ENCODE measurements around the gene TDO2. TPM values are rescaled to one million over a fixed set of nuclear protein-coding genes. Genes with fewer than 3 reads are reported as not detected.

TDO2 gene
- polyA plus RNA-seq, 1 donor (not counting 4 experiments of a cell fraction or from before 2014, with no cell fraction given): not detected

- Histone ChIP-seq H3K79me2 (ENCODE audit: control insufficient read depth, insufficient read depth, low read length) (no peaks in the 10 kb centered on the region), H3K4me3 (ENCODE audit: control insufficient read depth in 2 of 3, extremely low read depth in 1 of 3, insufficient read depth in 2 of 3, low read depth in 1 of 3, low read length in 3 of 3) (no peak overlapping the region), H3K4me2 (ENCODE audit: control insufficient read depth, extremely low read depth, insufficient read depth, low read depth, low read length) (no peak overlapping the region), H4K20me1 (ENCODE audit: control insufficient read depth, extremely low read depth, insufficient read depth, low read length) (no peaks in the 10 kb centered on the region), H3K9ac (ENCODE audit: control insufficient read depth, extremely low read depth, insufficient read depth, low read length) (no peak overlapping the region), H3K27me3 (ENCODE audit: control insufficient read depth, extremely low read depth, insufficient read depth, low read length) (no peaks in the 10 kb centered on the region), H3K36me3 (ENCODE audit: control insufficient read depth in 2 of 2, extremely low read depth in 1 of 2, insufficient read depth in 2 of 2, low read length in 2 of 2) (no peaks in the 10 kb centered on the region), H3K27ac (ENCODE audit: control insufficient read depth, insufficient read depth, low read length) (no peak overlapping the region), H3K4me1 (ENCODE audit: control insufficient read depth, extremely low read depth, insufficient read depth, low read length) (peaks cover 9% of the 10 kb centered on the region), H2AFZ (ENCODE audit: control insufficient read depth, low read length) (no peak overlapping the region), H3K9me3 (ENCODE audit: control insufficient read depth, low read depth, low read length) (no peaks in the 10 kb centered on the region), H3K9me1 (ENCODE audit: control insufficient read depth, extremely low read depth, insufficient read depth, low read length) (no peaks in the 10 kb centered on the region)
- no peak for TF ChIP-seq EZH2 (IDR thresholded peaks at IDR 0.05; ENCODE audit: low read length)
- TF ChIP-seq CTCF (optimal IDR thresholded peaks at IDR 0.05 in 1 of 3, IDR thresholded peaks at IDR 0.05 in 1 of 3, conservative IDR thresholded peaks at IDR 0.05 in 1 of 3; ENCODE audit: extremely low read depth in 1 of 3, insufficient read depth in 2 of 3, low read length in 3 of 3): no peak
- DNase-seq (ENCODE audit: low read depth, low spot score) (no peak), FAIRE-seq (no peak)
- dilution Hi-C loops (cut with MboI; ENCODE audit: extremely low pct_ligation_motif_present, low sequenced_read_pairs): no loop called here
Measured at GRCh38 chr4:155961575-155961974, 58.1 kb downstream of the TDO2 start.

- H3K9me1 ChIP-seq (ENCODE audit: control insufficient read depth, extremely low read depth, insufficient read depth, low read length): no peaks in the 10 kb centered on the region
- no peaks in the 10 kb centered on the region for H3K79me2 ChIP-seq (ENCODE audit: control insufficient read depth, insufficient read depth, low read length)
- no peak overlapping the region for H2AFZ ChIP-seq (ENCODE audit: control insufficient read depth, low read length)
- H3K4me2 ChIP-seq (ENCODE audit: control insufficient read depth, extremely low read depth, insufficient read depth, low read depth, low read length): no peak overlapping the region
- H3K27me3 ChIP-seq (ENCODE audit: control insufficient read depth, extremely low read depth, insufficient read depth, low read length): no peaks in the 10 kb centered on the region
- no peaks in the 10 kb centered on the region for H3K9me3 ChIP-seq (ENCODE audit: control insufficient read depth, low read depth, low read length)
- no peak for TF ChIP-seq CTCF (optimal IDR thresholded peaks at IDR 0.05 in 1 of 3, IDR thresholded peaks at IDR 0.05 in 1 of 3, conservative IDR thresholded peaks at IDR 0.05 in 1 of 3; ENCODE audit: extremely low read depth in 1 of 3, insufficient read depth in 2 of 3, low read length in 3 of 3)
- no peak for TF ChIP-seq EZH2 (IDR thresholded peaks at IDR 0.05; ENCODE audit: low read length)
- H4K20me1 ChIP-seq (ENCODE audit: control insufficient read depth, extremely low read depth, insufficient read depth, low read length): no peaks in the 10 kb centered on the region
- no peak overlapping the region for H3K9ac ChIP-seq (ENCODE audit: control insufficient read depth, extremely low read depth, insufficient read depth, low read length)
- no peak overlapping the region for H3K4me3 ChIP-seq (ENCODE audit: control insufficient read depth in 2 of 3, extremely low read depth in 1 of 3, insufficient read depth in 2 of 3, low read depth in 1 of 3, low read length in 3 of 3)
- no peak for DNase-seq (ENCODE audit: low read depth, low spot score)
- H3K27ac ChIP-seq (ENCODE audit: control insufficient read depth, insufficient read depth, low read length): no peak overlapping the region
- no peak for FAIRE-seq
- dilution Hi-C loops (cut with MboI; ENCODE audit: extremely low pct_ligation_motif_present, low sequenced_read_pairs): no loop called here
- H3K4me1 ChIP-seq (ENCODE audit: control insufficient read depth, extremely low read depth, insufficient read depth, low read length): peaks cover 9% of the 10 kb centered on the region
- H3K36me3 ChIP-seq (ENCODE audit: control insufficient read depth in 2 of 2, extremely low read depth in 1 of 2, insufficient read depth in 2 of 2, low read length in 2 of 2): no peaks in the 10 kb centered on the region
Measured at GRCh38 chr4:155962767-155963166, 59.3 kb downstream of the TDO2 start.

All from keratinocyte (primary cell).